NCI-H748 treated with DMSO at 0.1 percent for 48 hours (cell line): ENCODE data around the gene PXK.

Experiments
- DNase-seq: peaks from one replicate; lab custom pipeline; 2025; lab: John Stamatoyannopoulos, UW

PXK gene

GRCh38 chr3:58349792-58350626 is 17.3 kb downstream of the PXK start:
- no peak for DNase-seq

- no peak for DNase-seq
Measured at GRCh38 chr3:58350627-58351013, 17.9 kb downstream of the PXK start.

GRCh38 chr3:58351920-58352319 is 19.2 kb downstream of the PXK start:
- DNase-seq = no peak

GRCh38 chr3:58352626-58353025 is 19.9 kb downstream of the PXK start:
- no peak for DNase-seq

- DNase-seq = no peak
Measured at GRCh38 chr3:58353722-58354553, 21.2 kb downstream of the PXK start.

- DNase-seq = no peak
Measured at GRCh38 chr3:58355179-58355578, 22.5 kb downstream of the PXK start.

GRCh38 chr3:58356054-58356453 is 23.4 kb downstream of the PXK start:
- no peak for DNase-seq

- no peak for DNase-seq
Measured at GRCh38 chr3:58357402-58357801, 24.7 kb downstream of the PXK start.

- DNase-seq = no peak
Measured at GRCh38 chr3:58358092-58358491, 25.4 kb downstream of the PXK start.

- no peak for DNase-seq
Measured at GRCh38 chr3:58358808-58359207, 26.1 kb downstream of the PXK start.

GRCh38 chr3:58359621-58360020 is 26.9 kb downstream of the PXK start:
- no peak for DNase-seq

GRCh38 chr3:58361866-58362265 is 29.2 kb downstream of the PXK start:
- no peak for DNase-seq

GRCh38 chr3:58366699-58367098 is 34.0 kb downstream of the PXK start:
- DNase-seq = no peak

GRCh38 chr3:58369038-58369437 is 36.3 kb downstream of the PXK start:
- no peak for DNase-seq

- DNase-seq = no peak
Measured at GRCh38 chr3:58369876-58370275, 37.2 kb downstream of the PXK start.

GRCh38 chr3:58370407-58370806 is 37.7 kb downstream of the PXK start:
- DNase-seq = no peak

- no peak for DNase-seq
Measured at GRCh38 chr3:58371754-58372153, 39.1 kb downstream of the PXK start.

GRCh38 chr3:58375254-58375653 is 42.6 kb downstream of the PXK start:
- DNase-seq = no peak

GRCh38 chr3:58377168-58377567 is 44.5 kb downstream of the PXK start:
- DNase-seq = no peak

GRCh38 chr3:58377750-58378149 is 45.1 kb downstream of the PXK start:
- no peak for DNase-seq

- no peak for DNase-seq
Measured at GRCh38 chr3:58379351-58380073, 46.8 kb downstream of the PXK start.

GRCh38 chr3:58383476-58383875 is 50.8 kb downstream of the PXK start:
- DNase-seq = no peak

- DNase-seq = no peak
Measured at GRCh38 chr3:58383904-58384303, 51.2 kb downstream of the PXK start.
